Measurements from ENCODE around the gene RPL37A.
"Not testable (repeated sequence)": the region's sequence is repeated elsewhere in the genome, so short reads cannot be mapped to it uniquely, and the experiment has no call there.

Gene RPL37A

GRCh38 chr2:216518566-216519119, 20.0 kb downstream of the RPL37A start:
- DNase-seq: not testable (repeated sequence)

GRCh38 chr2:216519154-216519762, 20.6 kb downstream of the RPL37A start:
- DNase-seq: peak; percentile 78

DNA sequence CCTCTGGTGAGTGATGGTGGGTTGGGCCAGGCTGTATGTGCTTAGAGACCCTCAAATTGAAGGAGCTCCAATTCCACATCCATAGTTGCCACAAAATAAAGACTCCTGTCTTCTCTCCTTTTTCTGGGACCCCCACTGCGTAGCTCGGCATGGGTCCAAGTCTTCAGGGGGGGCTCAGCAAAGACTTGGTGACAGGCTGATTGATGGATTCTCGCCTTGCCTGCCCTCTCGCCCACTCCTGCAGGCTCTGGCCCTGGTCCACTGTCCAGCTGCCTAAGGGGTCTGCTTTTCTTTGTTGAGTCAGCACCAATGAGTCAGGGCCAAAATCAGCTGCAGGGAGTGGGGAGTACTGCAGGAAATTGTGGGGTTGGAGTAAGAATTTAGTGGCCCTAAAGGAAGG, 21.5 kb downstream of the RPL37A start:
- no peak for DNase-seq

- DNase-seq: no peak
These were observed 24.4 kb downstream of the RPL37A start for GRCh38 chr2:216522892-216523502.

GRCh38 chr2:216525972-216526371, 27.3 kb downstream of the RPL37A start:
- no peak for DNase-seq

DNA sequence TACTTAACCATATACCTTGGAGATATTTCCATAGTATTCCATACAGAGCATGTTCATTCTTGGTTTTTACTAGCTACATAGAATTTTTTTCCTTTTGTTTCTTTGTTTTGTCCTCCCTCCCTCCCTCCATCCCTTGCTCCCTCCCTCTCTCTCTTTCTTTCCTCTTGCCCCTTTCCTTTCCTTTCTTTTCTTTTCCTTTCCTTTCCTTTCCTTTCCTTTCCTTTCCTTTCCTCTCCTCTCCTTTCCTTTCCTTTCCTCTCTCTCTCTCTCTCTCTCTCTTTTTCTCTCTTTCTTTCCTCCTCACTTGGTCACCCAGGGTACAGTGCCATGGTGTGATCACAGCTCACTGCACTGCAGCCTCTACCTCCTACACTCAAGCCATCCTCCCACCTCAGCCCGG, 28.3 kb downstream of the RPL37A start:
- DNase-seq: no peak

DNA sequence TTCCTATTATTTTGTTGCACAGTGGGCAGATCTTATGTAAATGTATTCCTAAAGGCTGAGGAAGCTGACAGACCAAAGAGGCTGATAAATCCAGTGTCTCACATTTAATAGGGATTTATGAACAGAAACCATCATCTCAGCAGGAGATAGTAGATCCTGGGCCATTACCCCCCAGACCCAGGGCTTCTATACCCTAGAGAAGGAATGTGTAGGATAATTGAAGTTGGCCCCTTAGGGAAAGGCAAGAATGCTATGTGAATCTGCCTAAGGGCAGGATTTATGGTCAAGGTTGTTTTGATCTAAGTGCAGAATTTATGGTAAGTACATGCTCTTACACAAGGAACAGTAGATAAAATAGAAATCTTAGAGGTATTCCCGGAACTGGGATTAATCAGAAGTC, 29.0 kb downstream of the RPL37A start:
- DNase-seq: no peak

- no peak for DNase-seq
These were observed 33.9 kb downstream of the RPL37A start for GRCh38 chr2:216532562-216532961.

GRCh38 chr2:216533609-216534008, 35.0 kb downstream of the RPL37A start:
- DNase-seq: no peak

GRCh38 chr2:216534809-216535208, 36.2 kb downstream of the RPL37A start:
- DNase-seq: no peak

DNA sequence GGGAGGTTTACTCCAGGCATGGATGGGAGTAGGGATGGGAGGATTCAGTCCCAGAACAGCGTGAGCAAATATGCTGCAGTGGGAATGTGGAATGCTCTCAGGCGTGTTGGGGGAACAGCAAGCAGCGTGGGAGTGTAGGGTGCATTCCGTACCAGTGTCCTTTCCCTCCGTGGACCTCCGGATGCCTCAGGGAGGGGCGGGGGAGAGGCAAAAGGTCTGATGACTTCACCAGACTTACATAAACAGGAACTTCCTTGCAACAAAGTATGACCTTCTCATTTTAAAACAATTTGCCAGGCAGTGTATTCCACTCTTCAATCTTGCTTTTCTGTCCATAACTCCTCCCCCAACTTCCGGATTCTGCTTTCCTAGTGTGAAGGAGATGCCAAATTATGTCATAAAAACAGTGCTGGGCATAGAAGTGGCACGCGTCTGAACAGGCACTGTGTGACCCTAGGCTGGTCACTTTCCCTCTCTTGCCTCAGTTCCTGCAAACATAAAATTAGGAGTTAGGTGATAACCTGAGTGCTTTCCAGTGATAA, 36.9 kb downstream of the RPL37A start:
- DNase-seq: peak; percentile 67

DNA sequence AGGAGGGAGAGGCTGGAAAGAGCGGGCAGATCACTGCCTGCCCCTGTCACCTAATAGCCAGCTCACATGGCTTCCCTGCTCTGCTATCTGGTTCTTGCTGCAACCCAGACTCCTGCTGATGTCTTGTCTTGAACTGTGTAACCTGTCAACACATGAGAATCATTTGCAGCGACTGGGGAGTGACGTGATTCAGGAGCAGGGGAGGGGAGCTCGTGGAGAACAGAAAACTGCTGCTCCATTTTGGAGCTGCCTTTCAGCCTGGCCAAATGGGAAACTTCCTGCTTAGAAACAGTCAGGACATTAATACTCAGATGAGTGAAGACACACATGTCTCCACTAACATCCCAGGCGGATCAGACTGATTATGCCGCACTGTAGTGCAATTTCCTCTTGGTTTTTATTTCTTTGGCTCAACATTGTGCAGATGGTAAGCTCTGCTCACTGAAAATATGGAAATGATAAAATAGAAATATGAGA, 38.1 kb downstream of the RPL37A start:
- no peak for DNase-seq

GRCh38 chr2:216537366-216537765, 38.7 kb downstream of the RPL37A start:
- DNase-seq: no peak

GRCh38 chr2:216538538-216538937, 39.9 kb downstream of the RPL37A start:
- DNase-seq: no peak

DNA sequence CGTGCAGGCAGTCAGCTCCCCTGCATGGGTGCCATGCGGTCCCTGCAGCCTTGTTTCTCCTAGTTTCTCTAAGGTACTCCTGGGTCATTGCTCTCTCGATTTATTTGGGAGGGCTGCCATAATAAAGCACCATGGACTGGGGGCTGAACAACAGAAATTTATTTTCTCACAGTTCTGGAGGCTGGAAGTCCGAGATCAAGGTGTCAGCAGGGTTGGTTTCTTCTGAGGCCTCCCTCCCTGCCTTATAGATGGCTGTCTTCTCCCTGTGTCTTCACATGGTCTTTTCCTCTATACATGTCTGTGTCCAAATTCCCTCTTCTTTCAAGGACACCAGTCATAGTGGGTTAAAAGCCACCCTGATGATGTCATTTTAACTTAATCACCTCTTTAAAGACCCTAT, 40.5 kb downstream of the RPL37A start:
- no peak for DNase-seq

DNA sequence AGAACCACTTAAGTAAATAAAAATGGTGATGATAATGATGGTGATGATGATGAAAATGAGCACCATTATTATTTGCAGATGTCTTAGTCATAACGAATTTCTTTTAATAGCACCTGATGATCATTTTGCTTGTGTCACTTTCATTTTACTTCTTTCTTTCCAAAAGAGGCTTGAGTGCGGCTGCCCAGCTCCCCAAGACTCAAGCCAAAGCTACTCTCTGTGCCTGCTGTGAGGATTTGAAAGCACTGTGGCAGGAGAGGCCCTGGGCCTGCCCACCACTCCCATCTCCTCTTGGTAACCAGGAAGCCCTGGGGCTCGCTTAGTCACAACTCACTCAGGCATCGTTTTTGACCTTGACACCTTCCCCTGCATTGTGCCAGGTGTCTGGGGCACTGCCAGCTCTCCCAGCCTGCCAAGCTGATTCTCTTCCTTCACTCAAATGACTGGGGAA, 41.2 kb downstream of the RPL37A start:
- DNase-seq: no peak

- no peak for DNase-seq
These were observed 42.3 kb downstream of the RPL37A start for GRCh38 chr2:216540920-216541319.

DNA sequence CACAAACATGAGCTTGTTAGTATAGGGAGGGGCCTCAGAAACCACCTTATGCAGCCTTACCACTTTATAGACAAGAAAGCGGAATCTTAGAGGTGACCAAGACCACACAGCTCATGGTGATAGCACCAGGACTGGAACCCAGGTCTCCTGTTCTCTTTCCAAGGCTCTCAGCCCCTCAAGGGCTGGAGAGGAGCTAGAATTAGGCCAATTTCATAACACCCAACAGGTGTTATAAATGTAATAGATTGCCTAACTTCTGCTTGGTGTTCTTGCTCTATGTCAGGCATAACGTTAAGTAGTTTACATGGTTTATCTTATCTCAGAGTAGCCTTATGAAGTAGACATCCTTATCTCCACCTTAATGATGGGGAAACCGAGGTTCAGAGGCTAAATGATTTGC, 42.9 kb downstream of the RPL37A start:
- DNase-seq: no peak

DNA sequence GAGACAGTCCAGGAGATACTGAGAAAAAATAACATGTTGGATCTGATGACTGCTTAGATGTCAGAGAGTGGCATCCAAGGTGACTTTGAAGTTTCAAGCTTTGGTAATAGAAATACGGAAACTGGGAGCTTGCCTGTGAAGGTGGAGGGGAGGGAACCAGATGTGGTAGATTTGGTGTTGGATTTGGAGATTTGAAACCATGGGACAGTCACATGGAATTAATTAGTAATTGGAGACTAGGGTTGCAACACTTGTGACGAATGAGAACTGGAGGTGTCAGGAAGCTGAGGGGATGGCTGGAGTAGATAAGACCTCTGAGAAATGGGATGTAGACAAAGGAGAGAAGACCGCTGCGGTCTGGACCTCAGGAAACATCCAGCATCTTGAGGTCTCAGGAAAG, 46.7 kb downstream of the RPL37A start:
- DNase-seq: peak; percentile 45

DNA sequence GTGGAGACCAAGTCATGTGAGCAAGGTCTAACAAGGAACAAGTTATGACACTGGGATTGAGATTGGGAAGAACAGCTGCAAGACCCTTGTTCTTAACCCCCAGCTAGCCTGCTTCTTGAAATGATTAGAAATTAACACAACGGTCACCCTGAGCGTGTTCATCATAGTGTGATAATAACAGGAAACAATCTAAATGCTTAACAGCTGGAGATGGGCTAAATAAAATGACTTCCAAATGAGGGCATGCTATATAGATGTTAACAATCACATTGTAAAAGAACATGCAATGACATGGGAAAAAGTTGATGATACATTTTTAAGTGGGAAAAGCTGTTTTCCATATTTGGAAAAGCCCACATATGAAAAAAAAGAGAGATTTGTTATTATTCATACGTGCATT, 47.6 kb downstream of the RPL37A start:
- DNase-seq: no peak

DNA sequence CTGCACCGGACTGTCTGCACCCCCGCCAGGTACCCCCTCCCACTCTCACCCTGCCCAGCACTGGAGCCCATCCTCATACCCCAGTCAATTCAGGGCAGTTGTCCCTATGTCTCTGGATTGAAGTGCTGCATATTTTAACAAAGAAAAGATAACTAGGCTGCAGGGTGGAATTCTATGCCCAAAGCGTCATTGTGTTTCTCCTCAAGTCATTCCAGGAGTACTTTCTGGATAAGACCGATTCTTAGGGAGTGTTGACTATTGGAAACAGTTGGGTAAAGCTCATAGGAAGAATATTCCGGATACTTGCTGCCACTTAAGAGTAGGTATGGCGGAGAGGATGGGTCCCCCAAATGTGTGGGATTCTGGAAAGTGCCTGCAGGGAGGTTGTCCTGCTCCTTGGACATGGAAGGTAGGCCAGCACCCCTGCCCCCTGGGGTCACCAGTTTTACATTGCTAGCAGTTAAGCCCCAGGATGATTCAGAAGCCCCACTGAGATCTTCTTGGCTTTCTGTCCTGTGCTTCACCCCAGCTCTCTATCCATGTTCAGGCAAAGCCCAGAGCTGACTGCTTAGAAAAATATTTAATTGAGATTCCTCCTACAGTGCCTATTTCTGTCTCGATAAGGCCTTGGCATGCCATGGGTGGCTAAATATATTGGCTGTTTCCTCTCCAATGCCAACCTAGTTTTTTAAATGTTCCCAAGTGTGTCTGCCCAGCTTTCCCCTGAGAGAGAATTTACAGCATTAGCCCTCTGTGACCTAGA, 48.2 kb downstream of the RPL37A start:
- DNase-seq: no peak

GRCh38 chr2:216548901-216549331, 50.3 kb downstream of the RPL37A start:
- no peak for DNase-seq

DNA sequence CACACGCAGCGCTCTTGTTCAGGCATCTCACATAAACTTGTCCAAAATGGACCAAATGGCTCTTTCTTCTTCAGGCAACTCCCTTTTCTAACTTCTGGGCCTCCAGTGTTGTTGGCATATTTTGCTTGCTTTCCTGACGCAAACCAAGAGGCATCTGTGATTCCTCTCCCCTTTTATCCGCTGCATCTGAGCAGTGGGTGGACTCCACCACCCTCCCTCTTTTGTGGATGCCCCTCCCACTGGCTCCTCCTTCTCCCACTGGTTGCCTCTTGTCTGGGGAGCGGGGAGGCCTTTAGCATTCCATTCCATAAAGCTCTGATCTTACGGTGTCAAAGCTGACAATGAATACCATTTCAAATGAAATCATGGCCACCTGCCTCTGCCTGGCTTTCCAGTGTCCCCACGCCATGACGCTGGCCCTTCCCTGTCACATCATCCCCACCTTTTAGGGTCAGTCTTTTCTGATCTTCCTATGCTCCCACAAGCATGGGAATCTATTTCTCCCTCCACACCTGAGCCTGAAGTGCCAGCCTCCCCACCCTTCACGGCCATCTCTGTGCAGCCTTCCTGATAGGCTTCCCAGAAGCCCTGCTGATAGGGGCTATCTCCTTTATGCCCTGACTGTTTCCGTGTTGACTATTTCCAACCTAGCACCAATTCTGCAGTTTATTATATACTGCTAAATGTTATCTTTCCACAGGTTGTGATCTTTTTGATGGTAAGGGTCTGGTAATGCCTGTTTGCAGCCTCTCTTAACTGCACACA, 51.5 kb downstream of the RPL37A start:
- no peak for DNase-seq
